Amniotic stem cell (primary cell): Measurements from ENCODE around the gene VWDE.
"Not testable (repeated sequence)": the region's sequence is repeated elsewhere in the genome, so short reads cannot be mapped to it uniquely, and the experiment has no call there.

ENCODE experiments used
- DNase-seq: peaks from one replicate; lab custom pipeline; 2025; lab: John Stamatoyannopoulos, UW

Gene VWDE

GRCh38 chr7:12403287-12404181 is at the start of gene VWDE:
VWDE (minus strand) TSS chr7:12403865; CDS start chr7:12403716, 149 bp downstream.
- DNase-seq: no peak

- DNase-seq: not testable (repeated sequence)
Measured at GRCh38 chr7:12453136-12453535, 49.5 kb upstream of the VWDE start.

GRCh38 chr7:12450615-12451014 is 47.0 kb upstream of the VWDE start:
- DNase-seq: no peak

- no peak for DNase-seq
Measured at GRCh38 chr7:12444785-12445184, 41.1 kb upstream of the VWDE start.

GRCh38 chr7:12440229-12440628 is 36.6 kb upstream of the VWDE start:
- no peak for DNase-seq

GRCh38 chr7:12436896-12437535 is 33.4 kb upstream of the VWDE start:
- DNase-seq: no peak

GRCh38 chr7:12436126-12436525 is 32.5 kb upstream of the VWDE start:
- DNase-seq: no peak

GRCh38 chr7:12434012-12434642 is 30.5 kb upstream of the VWDE start:
- no peak for DNase-seq

GRCh38 chr7:12431886-12432556 is 28.4 kb upstream of the VWDE start:
- no peak for DNase-seq

GRCh38 chr7:12425311-12425710 is 21.6 kb upstream of the VWDE start:
- no peak for DNase-seq

GRCh38 chr7:12423997-12424745 is 20.5 kb upstream of the VWDE start:
- no peak for DNase-seq

GRCh38 chr7:12423355-12423996 is 19.8 kb upstream of the VWDE start:
- no peak for DNase-seq

GRCh38 chr7:12422554-12423320 is 19.1 kb upstream of the VWDE start:
- no peak for DNase-seq

GRCh38 chr7:12418452-12418851 is 14.8 kb upstream of the VWDE start:
- DNase-seq: no peak

- DNase-seq: no peak
Measured at GRCh38 chr7:12415072-12415471, 11.4 kb upstream of the VWDE start.

GRCh38 chr7:12412407-12412806 is 8.7 kb upstream of the VWDE start:
- DNase-seq: no peak

GRCh38 chr7:12410523-12410922 is 6.9 kb upstream of the VWDE start:
- DNase-seq: no peak

- no peak for DNase-seq
Measured at GRCh38 chr7:12409097-12409711, 5.5 kb upstream of the VWDE start.

GRCh38 chr7:12407652-12408051 is 4.0 kb upstream of the VWDE start:
- DNase-seq: not testable (repeated sequence)

GRCh38 chr7:12402365-12402725 is 1.3 kb downstream of the VWDE start:
- DNase-seq: no peak
